Ovary (tissue), 3 donors: ENCODE measurements around the gene CMTM5.

Experiments used
- CTCF ChIP-seq, 3 donors: fragments of 450-650 bp in 2 of 3; fragments of 200-600 bp in 1 of 3; IDR thresholded peaks; one replicate each; pipeline versions ENCODE4 v1.5.1 to v1.8.0; 2016 to 2022; ENCODE audit warnings: antibody characterized with exemption in 3 of 3, mild to moderate bottlenecking in 1 of 3
- EP300 ChIP-seq: sonication (generic); formaldehyde crosslinking; IDR thresholded peaks from one replicate; pipeline ENCODE4 v1.6.1; 2017; ENCODE audit warnings: antibody characterized with exemption
- POLR2A ChIP-seq: fragments of 450-650 bp; IDR thresholded peaks from one replicate; pipeline ENCODE4 v1.6.1; 2017; ENCODE audit warnings: antibody characterized with exemption, mild to moderate bottlenecking, moderate library complexity
- donor health status: DM: no; HTN: no; CAD: no.

DNA sequence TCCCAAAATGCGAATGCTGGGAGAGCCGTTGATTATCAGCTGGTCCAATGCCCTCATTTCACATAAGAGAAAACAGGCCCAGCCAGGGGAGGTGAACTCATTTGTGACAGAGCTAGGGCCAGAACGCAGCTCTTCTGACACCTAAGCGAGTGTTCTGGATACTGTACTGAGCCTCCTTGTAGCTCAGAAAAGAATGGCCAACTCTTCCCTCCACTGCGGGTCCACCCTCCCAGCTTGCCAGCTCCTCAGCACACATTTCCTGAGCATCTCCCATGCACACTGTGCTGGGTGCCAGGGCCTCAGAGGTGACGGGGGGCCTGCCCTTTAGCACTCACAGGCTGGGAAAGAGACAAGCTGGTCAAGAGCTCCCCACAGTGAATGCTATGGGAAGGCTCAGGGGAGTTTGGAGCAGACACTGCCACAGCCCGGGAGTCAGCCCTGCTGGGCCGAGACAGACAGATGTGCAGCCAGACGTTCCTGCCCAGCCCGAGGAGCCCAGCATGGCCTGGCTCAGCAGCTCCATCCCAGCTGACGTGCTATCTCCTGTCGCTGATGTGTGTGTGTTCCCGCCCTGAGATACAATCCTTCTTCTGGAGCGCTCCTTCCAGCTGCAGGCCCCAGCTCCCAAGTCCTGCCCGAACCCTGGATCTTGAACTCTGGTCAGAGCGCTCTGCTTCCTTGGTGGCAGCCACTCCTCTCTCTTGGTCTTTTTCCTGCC is 3.5 kb downstream of the CMTM5 start:
- TF ChIP-seq CTCF (IDR thresholded peaks at IDR 0.05) (no peak), EP300 (no peak), POLR2A (no peak)
